ENCODE data around the gene SLC2A4. TPM values are rescaled to one million over a fixed set of nuclear protein-coding genes. Genes with fewer than 3 reads are reported as not detected.

SLC2A4 gene
- total RNA-seq, 1 donor from 2014 or later = 0.90 TPM

DNA sequence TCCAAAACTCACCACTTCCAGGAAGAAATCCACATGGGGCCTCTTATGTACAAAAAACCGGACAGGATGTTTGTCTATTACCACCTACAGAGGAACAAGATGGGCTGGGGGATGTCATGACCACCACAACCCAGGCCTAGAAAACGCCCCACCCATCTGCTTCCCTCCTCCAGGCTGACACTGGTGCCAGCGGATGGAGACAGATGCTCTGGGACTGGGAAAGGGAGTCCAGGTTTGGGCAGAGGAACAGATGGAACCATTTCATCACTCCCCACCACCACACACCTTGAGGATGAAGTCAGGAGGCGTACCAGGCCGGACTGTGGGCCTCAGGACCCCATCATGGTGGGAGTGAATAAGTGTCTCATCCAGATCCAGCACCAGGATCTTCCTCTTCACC lies 34.7 kb upstream of the SLC2A4 start:
- no peak for DNase-seq (ENCODE audit: low read depth in 2 of 2)

DNA sequence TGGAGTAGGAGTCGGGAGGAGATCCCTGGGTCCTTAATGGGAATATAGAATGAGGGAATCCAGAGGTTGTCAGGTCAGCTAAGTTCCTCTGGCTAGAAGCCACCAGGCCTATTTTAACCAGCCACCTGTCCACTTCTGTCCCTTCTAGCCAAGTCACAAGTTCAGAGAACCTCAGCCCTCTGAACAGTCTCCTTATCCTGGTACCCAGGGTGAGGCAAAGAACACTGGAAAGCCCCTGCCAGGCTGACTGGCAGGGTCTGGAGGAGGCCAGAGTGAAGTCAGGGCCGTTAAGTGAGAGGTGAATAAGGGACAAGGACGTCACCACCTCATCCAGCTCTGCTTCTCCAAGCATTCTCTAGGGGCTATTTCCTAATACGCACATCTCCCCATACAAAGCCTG lies 32.7 kb upstream of the SLC2A4 start:
- no peak for DNase-seq (ENCODE audit: low read depth in 2 of 2)

DNA sequence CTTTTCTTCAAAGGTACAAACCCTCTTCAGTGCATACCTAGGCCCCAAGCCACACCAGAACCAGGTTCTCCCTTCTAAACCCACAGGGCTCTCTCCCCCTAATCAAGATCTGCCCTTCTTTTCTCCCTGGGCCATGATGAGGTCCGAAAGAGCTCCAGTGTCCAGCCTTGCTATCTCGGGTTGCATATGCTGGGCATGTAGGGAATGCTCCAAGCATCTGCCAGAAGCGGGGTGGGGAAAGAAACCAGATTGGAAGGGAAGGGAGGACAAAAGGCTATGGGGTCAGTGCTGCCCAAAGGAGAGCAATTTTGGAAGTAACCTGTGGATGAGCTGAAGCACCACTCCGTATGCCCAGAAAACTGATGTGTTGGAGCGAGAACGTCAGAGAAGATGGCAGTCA lies 32.3 kb upstream of the SLC2A4 start:
- DNase-seq (ENCODE audit: low read depth in 2 of 2) = no peak

DNA sequence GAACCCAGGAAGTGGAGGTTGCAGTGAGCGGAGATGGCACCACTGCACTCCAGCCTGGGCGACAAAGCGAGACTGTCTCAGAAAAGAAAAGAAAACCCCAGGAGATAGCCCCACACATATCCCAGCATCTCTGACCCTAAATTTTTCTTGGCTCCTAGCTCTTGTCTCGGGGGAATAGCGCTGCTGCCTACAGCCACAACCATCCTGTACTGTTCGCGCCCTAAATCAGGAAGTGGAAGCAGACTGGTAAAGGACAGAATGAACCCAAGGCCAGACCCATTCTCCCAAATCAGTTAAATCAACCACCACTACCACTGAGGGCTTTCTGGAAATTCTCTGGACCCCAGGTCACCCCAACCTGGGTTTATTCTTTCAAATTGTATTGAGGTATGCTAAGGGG lies 31.7 kb upstream of the SLC2A4 start:
- no peak for DNase-seq (ENCODE audit: low read depth in 2 of 2)

DNA sequence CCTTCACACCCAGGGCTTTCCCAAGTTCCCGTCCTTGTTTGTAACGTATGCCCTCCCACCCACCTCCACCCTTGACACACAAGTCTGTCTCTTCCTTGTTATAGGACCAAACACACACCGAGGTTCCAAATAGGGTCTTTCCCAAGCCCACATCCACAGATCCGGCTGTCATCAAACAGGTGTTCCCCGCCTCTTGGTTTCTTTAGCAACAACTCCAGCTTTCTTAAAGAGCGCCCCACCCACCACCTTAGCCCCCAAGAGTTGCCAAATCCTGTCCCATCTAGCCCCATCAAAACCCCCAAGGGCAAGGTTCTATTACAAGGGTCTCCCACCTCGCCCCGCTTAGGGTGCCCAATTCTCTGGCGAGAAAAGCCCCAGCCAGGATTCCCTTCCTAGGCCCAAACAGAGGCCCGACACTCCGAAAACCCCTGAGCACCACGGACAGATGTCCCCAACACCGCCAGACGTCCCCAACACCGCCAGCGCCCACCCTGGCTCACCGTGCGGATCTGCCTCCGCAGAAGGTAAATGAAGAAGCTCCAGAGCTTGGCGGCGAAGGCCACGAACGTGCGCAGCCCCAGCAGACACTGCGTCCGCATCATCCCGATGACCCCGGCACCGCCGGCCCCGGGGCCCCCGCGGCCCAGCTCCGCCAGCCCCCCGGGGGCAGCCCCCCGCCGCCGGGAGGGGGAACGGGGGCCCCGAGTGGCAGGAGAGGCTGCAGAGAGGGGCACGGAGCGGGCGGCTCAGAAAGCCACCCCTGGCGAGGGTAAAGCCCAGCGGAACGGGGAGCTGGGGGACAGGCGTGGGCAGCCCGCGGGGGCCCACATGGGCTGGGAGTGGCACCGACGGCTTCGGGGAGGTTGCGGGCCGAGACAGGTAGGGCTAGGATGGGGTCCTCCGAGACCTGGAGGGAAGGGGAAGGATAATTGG lies 30.6 kb upstream of the SLC2A4 start:
- DNase-seq (ENCODE audit: low read depth in 2 of 2) = peak in 1 of 2 donors; percentile 74

DNA sequence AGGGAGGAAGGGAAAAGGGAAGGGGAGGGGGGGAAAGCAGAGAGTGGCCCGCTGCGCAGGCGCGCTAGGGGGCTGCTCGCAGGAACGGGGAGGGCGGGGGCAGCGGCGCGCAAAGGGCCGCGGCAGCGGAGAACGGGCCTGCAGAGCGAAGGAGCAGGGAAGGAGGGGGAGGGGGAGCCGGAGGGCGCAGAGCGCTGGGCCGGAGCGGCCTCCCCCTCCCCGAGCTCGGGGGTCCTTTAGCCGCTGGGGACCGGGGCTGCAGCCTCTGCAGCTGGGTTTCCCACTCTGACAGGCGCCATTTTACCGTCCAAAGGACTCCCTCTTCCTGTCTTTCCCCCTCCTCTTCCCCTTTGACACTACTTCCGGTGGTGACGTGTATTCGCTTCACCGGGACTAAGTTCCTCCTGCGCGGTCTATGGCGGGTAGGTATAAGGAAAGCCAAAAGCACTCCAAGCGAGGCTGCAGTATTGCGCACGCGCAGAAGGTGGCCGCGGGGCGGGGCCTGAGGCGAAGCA lies 29.8 kb upstream of the SLC2A4 start, which contains the start of gene CTDNEP1:
Gene CTDNEP1, minus strand, starts transcription at position 74 of the 515 bp plus-strand sequence. CDS start 438 bp downstream, outside the sequence.
- DNase-seq (ENCODE audit: low read depth in 2 of 2) = peak; percentile 100

DNA sequence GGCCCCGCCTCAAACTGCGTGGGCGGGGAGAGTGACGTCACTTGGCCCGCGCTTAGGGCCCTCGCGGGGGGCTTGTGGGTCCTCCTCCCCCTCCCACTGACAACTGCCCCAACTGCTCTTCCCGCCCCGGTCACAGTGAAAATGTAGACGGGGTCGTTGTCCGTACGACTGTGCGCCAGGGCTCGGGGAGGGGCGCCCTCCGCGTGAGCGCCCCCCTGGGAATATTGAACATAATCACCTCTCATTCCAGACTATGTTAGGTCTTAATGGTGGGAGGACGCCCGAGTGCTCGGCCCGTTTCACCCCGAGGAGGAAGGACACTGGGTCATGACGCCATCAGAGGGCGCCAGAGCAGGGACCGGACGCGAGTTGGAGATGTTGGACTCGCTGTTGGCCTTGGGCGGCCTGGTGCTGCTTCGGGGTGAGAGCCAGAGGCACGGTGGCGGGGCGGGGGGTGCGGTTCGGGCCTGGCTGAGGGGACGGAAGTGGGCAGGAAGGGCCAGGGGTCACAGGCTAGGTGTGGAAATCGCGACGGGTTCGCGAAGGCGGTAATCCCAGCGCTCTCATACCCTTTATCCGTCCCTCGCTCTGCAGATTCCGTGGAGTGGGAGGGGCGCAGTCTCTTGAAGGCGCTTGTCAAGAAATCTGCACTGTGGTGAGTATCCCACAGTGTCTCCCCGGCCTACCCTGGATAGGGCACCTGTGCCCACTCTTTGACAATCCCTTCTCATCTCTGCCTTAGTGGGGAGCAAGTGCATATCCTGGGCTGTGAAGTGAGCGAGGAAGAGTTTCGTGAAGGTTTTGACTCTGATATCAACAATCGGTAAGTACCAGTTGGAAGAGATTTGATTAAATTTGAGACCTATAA lies 29.1 kb upstream of the SLC2A4 start, which contains the start of gene ELP5:
Gene ELP5, plus strand, starts transcription at position 40 of the 868 bp plus-strand sequence. Its CDS starts 336 bp downstream, at position 376.
- peak; percentile 91 to 95 for DNase-seq (ENCODE audit: low read depth in 2 of 2)

DNA sequence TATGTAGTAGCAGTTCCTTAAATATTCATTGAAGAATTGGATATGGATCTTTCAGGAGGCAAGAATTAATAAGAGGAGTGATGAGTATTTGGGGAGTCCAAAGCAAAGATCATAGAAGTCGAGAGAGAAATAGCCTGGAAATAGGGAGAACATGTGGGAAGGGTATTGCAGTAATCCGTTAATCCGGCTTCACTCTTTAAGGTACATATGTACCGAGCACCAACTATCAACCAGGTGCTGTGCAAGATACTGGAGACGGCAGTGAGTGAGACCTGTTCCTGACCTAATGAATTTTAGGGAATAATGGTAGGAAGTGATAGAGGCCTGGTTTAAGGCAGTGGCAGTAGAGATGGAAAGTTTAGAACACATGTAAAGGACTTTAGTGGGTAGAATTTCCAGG lies 28.4 kb upstream of the SLC2A4 start:
- no peak for DNase-seq (ENCODE audit: low read depth in 2 of 2)

DNA sequence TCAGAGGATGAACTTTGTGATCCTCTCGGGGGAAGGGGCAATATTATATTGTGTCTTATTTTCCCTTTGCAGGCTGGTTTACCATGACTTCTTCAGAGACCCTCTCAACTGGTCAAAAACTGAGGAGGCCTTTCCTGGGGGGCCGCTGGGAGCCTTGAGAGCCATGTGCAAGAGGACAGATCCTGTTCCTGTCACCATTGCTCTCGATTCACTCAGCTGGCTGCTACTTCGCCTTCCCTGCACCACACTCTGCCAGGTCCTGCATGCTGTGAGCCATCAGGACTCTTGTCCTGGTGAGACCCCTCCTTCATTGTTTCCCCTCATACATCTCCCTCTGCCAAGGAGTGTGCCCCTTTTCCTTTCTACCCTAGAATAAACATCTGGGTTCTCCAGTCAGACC lies 27.0 kb upstream of the SLC2A4 start:
- no peak for DNase-seq (ENCODE audit: low read depth in 2 of 2)

DNA sequence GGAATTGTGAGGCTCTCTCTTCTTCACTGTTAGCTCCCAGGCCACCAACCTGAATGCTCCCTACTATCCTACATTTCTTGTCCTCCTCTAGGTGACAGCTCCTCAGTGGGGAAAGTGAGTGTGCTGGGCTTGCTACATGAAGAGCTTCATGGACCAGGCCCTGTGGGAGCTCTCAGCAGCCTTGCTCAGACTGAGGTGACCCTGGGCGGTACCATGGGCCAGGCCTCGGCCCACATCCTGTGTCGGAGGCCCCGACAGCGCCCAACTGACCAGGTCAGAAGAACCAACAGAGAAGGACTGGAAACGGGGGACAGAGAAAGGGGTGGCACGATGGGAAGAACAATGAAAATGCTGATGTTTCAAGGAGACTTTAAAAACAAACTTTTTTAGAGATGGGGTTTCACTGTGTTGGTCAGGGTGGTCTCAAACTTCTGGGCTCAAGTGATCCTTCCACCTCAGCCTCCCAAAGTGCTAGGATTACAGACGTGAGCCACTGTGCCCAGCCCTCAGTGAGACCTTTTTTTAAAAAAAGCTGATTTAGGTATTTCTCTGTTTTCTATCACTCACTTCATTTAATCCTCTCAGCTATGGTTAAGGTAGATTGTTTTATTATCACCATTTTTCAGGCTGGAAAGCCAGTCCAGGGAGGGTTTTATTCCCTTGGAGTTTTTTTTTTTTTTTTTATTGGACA lies 24.6 kb upstream of the SLC2A4 start:
- DNase-seq (ENCODE audit: low read depth in 2 of 2) = no peak

DNA sequence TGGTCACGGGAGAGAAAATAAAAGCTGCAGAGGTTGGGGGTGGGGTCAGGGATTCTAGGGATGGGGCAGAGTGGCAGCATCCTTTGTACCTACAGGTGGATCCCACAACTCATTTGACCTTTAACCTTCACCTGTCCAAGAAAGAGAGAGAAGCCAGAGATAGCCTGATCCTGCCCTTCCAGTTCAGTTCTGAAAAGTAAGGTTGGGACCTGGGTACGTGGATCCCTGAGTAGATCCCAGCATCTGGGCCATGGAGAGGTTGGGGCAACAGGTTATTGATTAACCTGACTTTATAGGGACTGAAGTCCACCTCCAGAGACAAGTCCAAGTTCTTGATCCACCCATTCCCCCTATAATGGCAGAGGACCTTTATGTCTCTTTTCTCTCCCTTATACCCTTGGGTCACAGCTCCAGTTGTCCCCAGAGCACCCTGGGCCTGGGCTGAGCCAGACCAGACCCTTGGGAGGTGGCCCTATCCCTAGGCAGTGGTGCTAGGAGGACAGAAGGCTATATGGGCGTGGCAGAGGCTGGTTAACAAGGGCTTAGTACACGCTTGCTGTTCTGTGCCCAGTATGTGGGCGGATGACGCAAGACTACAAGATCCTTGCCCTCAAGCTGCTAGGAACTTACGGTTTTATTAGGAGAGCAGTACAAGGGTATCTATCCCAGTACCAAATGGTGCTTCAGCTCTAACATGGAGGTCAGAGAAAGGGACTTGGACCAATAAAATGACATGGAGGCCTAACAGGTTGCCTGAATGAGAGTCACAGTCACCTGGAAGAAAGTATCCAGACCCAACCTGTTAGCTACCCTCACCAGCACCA lies 22.6 kb upstream of the SLC2A4 start:
- DNase-seq (ENCODE audit: low read depth in 2 of 2) = no peak

DNA sequence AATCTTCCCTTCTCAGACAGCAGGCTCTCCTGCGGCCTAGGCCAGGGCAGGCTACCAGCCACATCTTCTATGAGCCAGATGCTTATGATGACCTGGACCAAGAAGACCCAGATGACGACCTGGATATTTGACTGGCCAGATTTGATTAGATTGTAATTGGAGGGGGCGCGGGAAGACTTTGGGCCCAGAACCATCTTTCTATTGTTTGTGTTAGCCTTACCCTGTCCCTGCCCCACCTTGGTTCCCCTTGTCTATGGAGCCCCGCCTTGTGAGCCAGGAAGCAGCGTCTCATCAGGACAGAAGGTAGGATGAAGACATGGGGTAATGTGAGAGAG lies 22.0 kb upstream of the SLC2A4 start:
- no peak for DNase-seq (ENCODE audit: low read depth in 2 of 2)

DNA sequence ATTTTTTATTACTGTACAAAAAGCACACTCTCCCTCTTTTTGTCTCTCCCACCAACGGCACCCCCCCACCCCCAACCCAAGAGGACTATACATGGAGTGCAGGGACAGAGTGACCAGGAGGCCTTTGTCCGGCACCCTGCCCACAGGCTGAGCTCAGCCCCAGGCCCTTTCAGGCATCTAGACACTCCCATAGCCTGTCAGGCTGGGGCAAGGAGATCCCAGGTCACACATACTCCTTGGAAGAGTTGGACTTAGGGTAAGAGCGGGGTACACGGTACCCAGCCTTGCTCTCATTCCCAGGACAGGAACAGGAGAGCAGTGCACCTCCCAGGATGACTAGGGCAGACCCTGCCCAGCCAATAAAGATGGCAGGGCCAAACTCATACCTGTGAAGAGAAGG lies 21.4 kb upstream of the SLC2A4 start:
- no peak for DNase-seq (ENCODE audit: low read depth in 2 of 2)

DNA sequence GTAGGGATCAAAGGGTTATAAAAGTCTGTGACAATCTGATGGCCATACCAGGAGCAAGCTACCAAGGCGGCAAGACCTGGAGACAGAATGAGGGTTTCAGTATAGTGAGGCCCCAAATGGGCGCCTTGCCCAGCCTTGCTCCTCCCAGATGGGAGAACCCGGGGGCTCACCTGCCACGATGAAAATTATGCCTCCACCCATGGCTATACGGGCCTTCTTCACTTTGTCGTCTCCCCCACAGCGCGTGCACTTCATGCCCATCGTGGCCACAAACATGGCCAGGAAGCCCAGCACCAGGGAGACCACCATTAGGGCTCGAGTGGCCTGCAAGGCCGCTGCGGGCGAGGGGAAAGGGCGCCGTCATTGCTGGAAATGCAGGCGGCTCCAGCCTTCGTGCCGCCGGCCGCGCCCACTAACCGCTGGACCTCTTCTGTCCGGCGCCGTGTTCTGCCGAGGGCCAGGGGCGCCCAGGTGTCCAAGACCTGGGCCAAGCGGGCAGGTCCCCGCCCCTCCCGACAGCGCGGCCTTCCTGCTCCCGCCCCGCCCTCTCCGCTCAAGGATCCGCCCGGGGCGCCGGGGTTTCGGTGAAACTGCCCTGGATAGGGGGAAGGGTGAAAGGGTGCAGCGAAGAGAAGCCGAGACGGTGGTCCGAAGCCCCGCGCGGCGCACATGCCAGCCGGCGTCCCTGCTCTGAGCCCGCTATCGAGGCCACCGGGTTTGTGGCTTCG lies 20.7 kb upstream of the SLC2A4 start:
- peak in 1 of 2 donors; percentile 24 for DNase-seq (ENCODE audit: low read depth in 2 of 2)

DNA sequence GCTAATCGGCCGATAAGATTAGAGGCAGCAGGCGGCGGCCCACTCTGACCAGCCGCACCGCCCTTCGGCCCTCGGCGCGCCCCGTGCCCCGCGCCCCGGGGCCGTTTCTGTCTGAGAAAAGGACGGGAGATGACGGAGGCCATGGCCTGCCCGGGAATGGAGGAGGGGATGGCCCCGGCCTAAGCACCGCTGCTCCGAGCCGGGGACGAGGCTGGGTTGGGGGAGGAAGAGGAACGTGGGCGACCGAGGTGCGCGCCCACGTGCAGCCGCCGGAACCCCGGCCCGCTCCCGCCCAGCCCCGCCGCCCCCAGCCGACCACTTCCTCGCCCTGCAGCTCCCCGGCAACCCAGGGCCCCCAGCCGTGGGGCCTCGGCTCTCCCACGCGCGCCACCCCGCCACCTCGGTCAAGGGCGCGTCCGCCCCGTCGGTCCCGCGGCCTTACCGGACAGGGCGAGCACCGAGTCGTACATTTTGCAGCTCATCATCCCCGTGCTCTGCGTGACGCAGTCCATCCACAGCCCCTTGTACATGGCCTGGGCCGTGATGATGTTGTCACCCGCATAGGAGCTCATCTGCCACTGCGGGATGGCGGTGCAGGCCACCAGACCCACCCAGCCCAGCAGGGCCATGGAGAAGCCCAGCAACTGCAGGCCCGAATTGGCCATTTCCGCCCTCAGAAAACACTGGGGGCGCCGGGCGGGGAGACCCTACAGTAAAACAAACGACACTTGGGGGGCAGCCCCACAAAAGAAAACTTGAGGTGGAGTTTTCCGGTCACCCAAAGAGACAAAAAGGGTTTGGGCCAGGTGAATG lies 19.9 kb upstream of the SLC2A4 start:
- no peak for DNase-seq (ENCODE audit: low read depth in 2 of 2)

DNA sequence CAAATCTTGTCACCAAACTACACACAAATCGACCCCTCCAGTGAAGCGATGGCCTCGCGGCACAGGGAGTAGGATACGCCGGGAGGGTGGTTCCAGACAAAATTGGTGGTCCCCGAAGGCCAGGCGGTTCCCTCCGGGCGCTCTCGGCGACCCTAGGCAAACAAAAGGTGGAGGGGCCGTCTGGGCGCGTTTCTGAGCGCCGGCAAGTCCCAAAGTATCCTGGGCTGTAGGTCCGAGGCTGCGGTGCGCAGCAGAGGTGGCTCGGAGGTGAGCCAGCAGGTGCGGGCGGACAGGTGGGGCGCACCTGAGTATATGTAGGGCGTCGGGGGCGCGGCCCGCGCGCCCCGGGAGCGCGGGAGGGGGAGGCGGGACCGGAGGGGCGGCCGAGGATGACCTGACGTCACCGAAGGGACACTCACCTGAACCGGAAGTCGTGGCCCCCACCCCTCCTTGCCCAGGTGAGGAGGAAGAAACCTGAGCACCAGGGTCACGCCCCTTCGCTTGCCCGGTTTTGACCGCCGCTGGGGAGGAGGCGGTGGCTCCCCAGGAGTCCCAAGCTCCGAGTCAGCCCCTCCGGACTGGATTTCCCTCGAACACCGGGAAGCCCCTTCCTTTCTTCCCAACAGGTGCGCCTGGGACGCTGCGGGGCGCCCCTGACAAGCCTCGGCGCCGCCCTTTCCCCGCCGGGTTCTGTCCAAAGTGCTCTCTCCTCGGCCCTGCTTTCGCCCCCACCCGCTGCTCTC lies 19.2 kb upstream of the SLC2A4 start, which contains the start of gene CLDN7:
Gene CLDN7, minus strand, starts transcription at position 287 of the 743 bp plus-strand sequence. CDS start 435 bp downstream, outside the sequence.
- no peak for DNase-seq (ENCODE audit: low read depth in 2 of 2)

DNA sequence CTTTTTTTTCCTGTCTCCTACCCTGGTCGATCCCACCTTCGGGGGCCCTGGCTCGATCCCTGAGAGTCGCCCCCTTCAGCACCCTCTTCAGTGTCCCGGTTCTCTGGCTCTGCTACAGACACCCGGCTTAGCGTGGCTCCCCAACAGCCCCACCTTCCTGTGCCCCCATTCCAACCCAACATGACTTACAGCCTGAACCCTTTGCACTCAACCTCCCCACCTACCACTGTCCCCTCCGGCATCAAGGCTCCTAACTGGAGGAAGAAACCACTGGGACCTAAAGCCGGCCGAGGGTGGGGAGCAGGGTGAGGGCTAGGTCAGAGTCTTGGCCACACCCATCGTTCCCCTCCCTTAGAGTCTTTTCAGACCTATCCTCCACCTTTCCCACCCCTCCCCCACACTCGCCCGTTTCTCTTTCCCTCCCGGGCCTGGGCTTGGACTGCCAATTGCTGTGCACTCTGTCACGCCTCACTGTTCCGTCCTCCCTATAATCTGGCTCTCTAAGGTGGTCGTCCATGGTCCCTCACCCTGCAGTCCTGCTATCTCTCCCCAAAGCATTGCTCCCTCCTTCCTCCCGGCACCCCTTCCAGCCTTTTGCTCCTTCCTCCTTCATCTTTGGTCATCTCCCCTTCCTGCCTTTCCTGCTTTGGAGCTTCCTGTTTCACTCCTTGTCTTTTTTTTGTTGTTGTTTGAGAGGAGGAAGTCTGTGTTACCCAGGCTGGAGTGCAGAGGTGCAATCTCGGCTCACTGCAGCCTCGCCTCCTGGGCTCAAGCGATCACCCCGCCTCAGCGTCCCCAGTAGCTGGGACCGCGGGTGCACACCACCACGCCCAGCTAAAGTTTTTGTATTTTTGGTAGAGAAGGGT lies 18.4 kb upstream of the SLC2A4 start:
- DNase-seq (ENCODE audit: low read depth in 2 of 2) = no peak
